HEK293 (cell line): ENCODE data around the gene RNF224.

Experiments
- CTCF ChIA-PET: fragments of 350-600 bp; formaldehyde crosslinking; extraction: SDS; loops from one replicate; lab custom pipeline; 2021; ENCODE audit warnings: antibody characterized with exemption; lab: Yijun Ruan, JAX
- POLR2A ChIA-PET: fragments of 300-600 bp; formaldehyde crosslinking; extraction: SDS; loops from one replicate; lab custom pipeline; 2020; ENCODE audit warnings: antibody characterized with exemption, inconsistent platforms; lab: Yijun Ruan, JAX
- H3K27ac ChIP-seq: fragments of 200-500 bp; sonication (Bioruptor generic); 2 replicates; pipeline ENCODE4 v1.5.1; 2014; ENCODE audit warnings: low read depth, low read length, control low read depth, inconsistent platforms; ENCODE audit errors: extremely low read depth
- H3K36me3 ChIP-seq, 2 experiments: fragments of 200-500 bp in 1 of 2; sonication (Bioruptor generic) in 1 of 2; 1 replicate in 1 of 2; 2 replicates in 1 of 2; pipeline ENCODE4 v1.5.1; 2014 to 2017; ENCODE audit warnings: inconsistent platforms in 2 of 2, low read length in 2 of 2; ENCODE audit not compliant: control insufficient read depth in 2 of 2, insufficient read depth in 1 of 2
- H3K4me1 ChIP-seq: fragments of 200-500 bp; sonication (Bioruptor generic); 2 replicates; pipeline ENCODE4 v1.5.1; 2014; ENCODE audit warnings: mild to moderate bottlenecking, low read length, inconsistent platforms; ENCODE audit not compliant: control insufficient read depth, insufficient read depth
- H3K4me3 ChIP-seq: 2 replicates; pipeline ENCODE4 v1.5.1; 2011; ENCODE audit warnings: low read depth, mild to moderate bottlenecking, control low read depth, low read length, moderate library complexity
- H3K9me3 ChIP-seq: fragments of 200-500 bp; sonication (Bioruptor generic); 2 replicates; pipeline ENCODE4 v1.5.1; 2014; ENCODE audit warnings: low read depth, low read length, inconsistent platforms; ENCODE audit not compliant: control insufficient read depth, insufficient read depth
- BCL11A ChIP-seq: fragments of 450-650 bp; formaldehyde crosslinking; IDR thresholded peaks from 2 replicates; pipeline ENCODE4 v1.5.1; 2016; ENCODE audit warnings: low read depth, missing biosample characterization, missing genetic modification characterization
- CTCF ChIP-seq: fragments of 450-650 bp; formaldehyde crosslinking; IDR thresholded peaks from 2 replicates; pipeline ENCODE4 v1.5.1; 2016; ENCODE audit warnings: missing biosample characterization, missing genetic modification characterization
- MEIS1 ChIP-seq: sonication (generic); formaldehyde crosslinking; IDR thresholded peaks from 2 replicates; pipeline ENCODE4 v1.8.1; 2022; ENCODE audit warnings: missing genetic modification reagents, mild to moderate bottlenecking, borderline replicate concordance
- MYNN ChIP-seq: fragments of 450-650 bp; formaldehyde crosslinking; IDR thresholded peaks from 2 replicates; pipeline ENCODE4 v1.5.1; 2016; ENCODE audit warnings: missing biosample characterization, missing genetic modification characterization, borderline replicate concordance
- PRDM4 ChIP-seq: fragments of 450-650 bp; formaldehyde crosslinking; IDR thresholded peaks from 2 replicates; pipeline ENCODE4 v1.5.1; 2017; ENCODE audit warnings: missing biosample characterization, missing genetic modification characterization
- YY1 ChIP-seq: fragments of 450-650 bp; formaldehyde crosslinking; IDR thresholded peaks from 2 replicates; pipeline ENCODE4 v1.5.1; 2018; ENCODE audit warnings: missing biosample characterization, missing genetic modification characterization
- ZBTB17 ChIP-seq: fragments of 450-650 bp; formaldehyde crosslinking; IDR thresholded peaks from 2 replicates; pipeline ENCODE4 v1.5.1; 2016; ENCODE audit warnings: missing biosample characterization, missing genetic modification characterization
- ZBTB20 ChIP-seq: fragments of 450-650 bp; formaldehyde crosslinking; IDR thresholded peaks from 2 replicates; pipeline ENCODE4 v1.5.1; 2016; ENCODE audit warnings: missing biosample characterization, missing genetic modification characterization
- ZFP3 ChIP-seq: fragments of 450-650 bp; formaldehyde crosslinking; IDR thresholded peaks from 2 replicates; pipeline ENCODE4 v1.5.1; 2016; ENCODE audit warnings: low read depth, missing biosample characterization, missing genetic modification characterization
- ZFP37 ChIP-seq: fragments of 450-650 bp; formaldehyde crosslinking; IDR thresholded peaks from 2 replicates; pipeline ENCODE4 v1.5.1; 2016; ENCODE audit warnings: missing biosample characterization, missing genetic modification characterization
- ZIC2 ChIP-seq: fragments of 450-650 bp; formaldehyde crosslinking; IDR thresholded peaks from 2 replicates; pipeline ENCODE4 v1.5.1; 2016; ENCODE audit warnings: missing biosample characterization, missing genetic modification characterization
- ZNF174 ChIP-seq: fragments of 450-650 bp; formaldehyde crosslinking; IDR thresholded peaks from 2 replicates; pipeline ENCODE4 v1.5.0; 2017; ENCODE audit warnings: missing biosample characterization, mild to moderate bottlenecking, missing genetic modification characterization
- ZNF23 ChIP-seq: fragments of 450-650 bp; formaldehyde crosslinking; IDR thresholded peaks from 2 replicates; pipeline ENCODE4 v1.5.1; 2016; ENCODE audit warnings: missing biosample characterization, missing genetic modification characterization, borderline replicate concordance
- ZNF280D ChIP-seq: fragments of 450-650 bp; formaldehyde crosslinking; IDR thresholded peaks from 2 replicates; pipeline ENCODE4 v1.5.1; 2016; ENCODE audit warnings: missing biosample characterization, missing genetic modification characterization
- ZNF354C ChIP-seq: fragments of 450-650 bp; formaldehyde crosslinking; IDR thresholded peaks from 2 replicates; pipeline ENCODE4 v1.5.1; 2016; ENCODE audit warnings: missing biosample characterization, missing genetic modification characterization, low read depth, borderline replicate concordance
- ZNF366 ChIP-seq: fragments of 450-650 bp; formaldehyde crosslinking; conservative IDR thresholded peaks from 2 replicates; pipeline ENCODE4 v1.5.1; 2016; ENCODE audit warnings: missing biosample characterization, missing genetic modification characterization
- ZNF433 ChIP-seq: fragments of 450-650 bp; formaldehyde crosslinking; IDR thresholded peaks from 2 replicates; pipeline ENCODE4 v1.5.1; 2016; ENCODE audit warnings: missing biosample characterization, missing genetic modification characterization, low read depth
- ZNF510 ChIP-seq: fragments of 450-650 bp; formaldehyde crosslinking; IDR thresholded peaks from 2 replicates; pipeline ENCODE4 v1.5.1; 2018; ENCODE audit warnings: mild to moderate bottlenecking, missing genetic modification characterization, missing biosample characterization; ENCODE audit not compliant: insufficient replicate concordance
- ZNF561 ChIP-seq: fragments of 450-650 bp; IDR thresholded peaks from 2 replicates; pipeline ENCODE4 v1.5.1; 2018; ENCODE audit warnings: missing biosample characterization, missing genetic modification characterization, borderline replicate concordance
- ZNF571 ChIP-seq: fragments of 450-650 bp; formaldehyde crosslinking; IDR thresholded peaks from 2 replicates; pipeline ENCODE4 v1.5.0; 2017; ENCODE audit warnings: missing biosample characterization, missing genetic modification characterization
- ZNF777 ChIP-seq: fragments of 450-650 bp; formaldehyde crosslinking; IDR thresholded peaks from 2 replicates; pipeline ENCODE4 v1.5.1; 2017; ENCODE audit warnings: missing biosample characterization, missing genetic modification characterization, borderline replicate concordance
- ZNF791 ChIP-seq: fragments of 450-650 bp; formaldehyde crosslinking; IDR thresholded peaks from 2 replicates; pipeline ENCODE4 v1.5.1; 2016; ENCODE audit warnings: missing biosample characterization, missing genetic modification characterization
- ZNF837 ChIP-seq: fragments of 450-650 bp; formaldehyde crosslinking; IDR thresholded peaks from 2 replicates; pipeline ENCODE4 v1.5.1; 2016; ENCODE audit warnings: missing biosample characterization, missing genetic modification characterization
- TF ChIP-seq, protein P1 (sequence below): fragments of 450-650 bp; formaldehyde crosslinking; IDR thresholded peaks from 2 replicates; pipeline ENCODE4 v1.5.1; 2016; ENCODE audit warnings: missing biosample characterization, missing genetic modification characterization
- TF ChIP-seq, protein P2 (sequence below): fragments of 450-650 bp; formaldehyde crosslinking; IDR thresholded peaks from 2 replicates; pipeline ENCODE4 v1.5.1; 2017; ENCODE audit warnings: missing biosample characterization, missing genetic modification characterization

Gene RNF224

GRCh38 chr9:137188086-137188489 is 39.2 kb upstream of the RNF224 start (continued):
- TF ChIP-seq, protein P1, sequence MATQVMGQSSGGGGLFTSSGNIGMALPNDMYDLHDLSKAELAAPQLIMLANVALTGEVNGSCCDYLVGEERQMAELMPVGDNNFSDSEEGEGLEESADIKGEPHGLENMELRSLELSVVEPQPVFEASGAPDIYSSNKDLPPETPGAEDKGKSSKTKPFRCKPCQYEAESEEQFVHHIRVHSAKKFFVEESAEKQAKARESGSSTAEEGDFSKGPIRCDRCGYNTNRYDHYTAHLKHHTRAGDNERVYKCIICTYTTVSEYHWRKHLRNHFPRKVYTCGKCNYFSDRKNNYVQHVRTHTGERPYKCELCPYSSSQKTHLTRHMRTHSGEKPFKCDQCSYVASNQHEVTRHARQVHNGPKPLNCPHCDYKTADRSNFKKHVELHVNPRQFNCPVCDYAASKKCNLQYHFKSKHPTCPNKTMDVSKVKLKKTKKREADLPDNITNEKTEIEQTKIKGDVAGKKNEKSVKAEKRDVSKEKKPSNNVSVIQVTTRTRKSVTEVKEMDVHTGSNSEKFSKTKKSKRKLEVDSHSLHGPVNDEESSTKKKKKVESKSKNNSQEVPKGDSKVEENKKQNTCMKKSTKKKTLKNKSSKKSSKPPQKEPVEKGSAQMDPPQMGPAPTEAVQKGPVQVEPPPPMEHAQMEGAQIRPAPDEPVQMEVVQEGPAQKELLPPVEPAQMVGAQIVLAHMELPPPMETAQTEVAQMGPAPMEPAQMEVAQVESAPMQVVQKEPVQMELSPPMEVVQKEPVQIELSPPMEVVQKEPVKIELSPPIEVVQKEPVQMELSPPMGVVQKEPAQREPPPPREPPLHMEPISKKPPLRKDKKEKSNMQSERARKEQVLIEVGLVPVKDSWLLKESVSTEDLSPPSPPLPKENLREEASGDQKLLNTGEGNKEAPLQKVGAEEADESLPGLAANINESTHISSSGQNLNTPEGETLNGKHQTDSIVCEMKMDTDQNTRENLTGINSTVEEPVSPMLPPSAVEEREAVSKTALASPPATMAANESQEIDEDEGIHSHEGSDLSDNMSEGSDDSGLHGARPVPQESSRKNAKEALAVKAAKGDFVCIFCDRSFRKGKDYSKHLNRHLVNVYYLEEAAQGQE: peak; percentile 84
- TF ChIP-seq ZFP3 (no peak), BCL11A (tag by site-specific recombination) (no peak), ZNF777 (peak; percentile 67; the same call in 1 of the 2 replicates), ZNF433 (no peak), MEIS1 (no peak), ZNF791 (tag by site-specific recombination) (no peak), ZIC2 (no peak), ZFP37 (tag by site-specific recombination) (peak; percentile 74; the same call in 1 of the 2 replicates), ZNF280D (tag by site-specific recombination) (peak; percentile 56; the same call in 1 of the 2 replicates), ZBTB20 (no peak), ZBTB17 (tag by site-specific recombination) (no peak), ZNF571 (tag by site-specific recombination) (no peak), ZNF510 (tag by site-specific recombination) (no peak), ZNF366 (tag by site-specific recombination) (no peak), YY1 (tag by site-specific recombination) (no peak), ZNF837 (tag by site-specific recombination) (peak; percentile 88; the same call in 1 of the 2 replicates)

DNA sequence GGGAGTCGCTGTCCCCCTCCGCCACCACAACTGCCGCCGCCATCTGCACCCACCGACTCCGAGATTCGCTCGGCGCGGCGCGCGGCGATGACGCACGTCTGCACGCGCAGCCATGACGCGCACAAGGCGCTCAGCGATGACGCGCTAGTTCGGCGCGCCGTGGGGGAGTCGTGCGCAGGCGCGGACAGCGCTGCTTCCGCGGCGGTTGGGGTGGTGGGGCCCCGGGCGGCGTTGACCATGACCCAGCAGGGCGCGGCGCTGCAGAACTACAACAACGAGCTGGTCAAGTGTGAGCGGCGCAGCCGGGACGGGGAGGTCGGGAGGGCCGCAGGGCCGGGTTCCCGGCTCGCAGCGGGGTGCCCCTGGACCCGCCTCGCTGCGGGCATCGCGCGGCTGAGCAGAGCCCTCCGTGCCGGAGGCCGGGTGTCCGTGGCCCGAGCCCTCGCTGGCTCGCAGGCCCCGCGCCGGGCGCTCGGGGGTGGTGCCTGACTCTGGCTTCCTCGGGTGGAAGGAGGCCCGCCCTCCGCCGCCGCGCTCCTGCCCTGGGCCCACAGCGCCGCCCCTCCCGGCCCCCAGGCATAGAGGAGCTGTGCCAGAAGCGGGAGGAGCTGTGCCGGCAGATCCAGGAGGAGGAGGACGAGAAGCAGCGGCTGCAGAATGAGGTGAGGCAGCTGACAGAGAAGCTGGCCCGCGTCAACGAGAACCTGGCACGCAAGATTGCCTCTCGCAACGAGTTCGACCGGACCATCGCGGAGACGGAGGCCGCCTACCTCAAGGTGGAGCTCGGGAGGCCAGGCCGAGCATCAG is 38.6 kb upstream of the RNF224 start, which contains the start of the genes ANAPC2 and SSNA1:
TSS of gene ANAPC2 (minus strand) at position 71 of the 807 bp plus-strand sequence. CDS start at position 43, 28 bp downstream.
TSS of gene SSNA1 (plus strand) at position 187 of the 807 bp plus-strand sequence. CDS start at position 238, 51 bp downstream.
- Histone ChIP-seq H3K36me3 (peaks cover 0 to 69% of the 10 kb centered on the region in 2 experiments; a peak in 1 of 3 replicates), H3K4me1 (peaks cover 11% of the 10 kb centered on the region), H3K9me3 (no peaks in the 10 kb centered on the region), H3K27ac (peak within 1 kb of the TSS; percentile 92), H3K4me3 (peak within 1 kb of the TSS; percentile 92)
- CTCF ChIA-PET: interaction anchor here (0.7 to 3.5 kb wide), 12 partner anchors 9 to 342 kb away, joined by 3 to 22 read pairs (median 4); partner anchors contain the start of genes RNF224 and TPRN
- POLR2A ChIA-PET: interaction anchor here (0.5 to 7.1 kb wide), 28 partner anchors 10 to 416 kb away, joined by 3 to 178 read pairs (median 5); partner anchors contain the start of genes LRRC26, MAN1B1, MRPL41 and NDOR1
- TF ChIP-seq MYNN (tag by site-specific recombination) (no peak), PRDM4 (tag by site-specific recombination) (no peak; the same call in 1 of the 2 replicates), ZNF561 (peak; percentile 91; the same call in 1 of the 2 replicates), ZNF23 (no peak), ZNF354C (tag by site-specific recombination) (no peak), CTCF (tag by site-specific recombination) (peak; percentile 100), ZNF174 (tag by site-specific recombination) (no peak)
- TF ChIP-seq, protein P2, sequence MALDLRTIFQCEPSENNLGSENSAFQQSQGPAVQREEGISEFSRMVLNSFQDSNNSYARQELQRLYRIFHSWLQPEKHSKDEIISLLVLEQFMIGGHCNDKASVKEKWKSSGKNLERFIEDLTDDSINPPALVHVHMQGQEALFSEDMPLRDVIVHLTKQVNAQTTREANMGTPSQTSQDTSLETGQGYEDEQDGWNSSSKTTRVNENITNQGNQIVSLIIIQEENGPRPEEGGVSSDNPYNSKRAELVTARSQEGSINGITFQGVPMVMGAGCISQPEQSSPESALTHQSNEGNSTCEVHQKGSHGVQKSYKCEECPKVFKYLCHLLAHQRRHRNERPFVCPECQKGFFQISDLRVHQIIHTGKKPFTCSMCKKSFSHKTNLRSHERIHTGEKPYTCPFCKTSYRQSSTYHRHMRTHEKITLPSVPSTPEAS (tag by site-specific recombination): no peak
